ENCODE data around the gene ISLR.

GRCh38 chr15:74205582-74205947, 32.1 kb downstream of the ISLR start:
- TF ChIP-seq CTCF (conservative IDR thresholded peaks at IDR 0.05) (no peak), EZH2 (IDR thresholded peaks at IDR 0.05; ENCODE audit: low read depth) (no peak)

Measured in PC-9 (cell line).